ENCODE data around the gene SMTNL2.

Gene SMTNL2

DNA sequence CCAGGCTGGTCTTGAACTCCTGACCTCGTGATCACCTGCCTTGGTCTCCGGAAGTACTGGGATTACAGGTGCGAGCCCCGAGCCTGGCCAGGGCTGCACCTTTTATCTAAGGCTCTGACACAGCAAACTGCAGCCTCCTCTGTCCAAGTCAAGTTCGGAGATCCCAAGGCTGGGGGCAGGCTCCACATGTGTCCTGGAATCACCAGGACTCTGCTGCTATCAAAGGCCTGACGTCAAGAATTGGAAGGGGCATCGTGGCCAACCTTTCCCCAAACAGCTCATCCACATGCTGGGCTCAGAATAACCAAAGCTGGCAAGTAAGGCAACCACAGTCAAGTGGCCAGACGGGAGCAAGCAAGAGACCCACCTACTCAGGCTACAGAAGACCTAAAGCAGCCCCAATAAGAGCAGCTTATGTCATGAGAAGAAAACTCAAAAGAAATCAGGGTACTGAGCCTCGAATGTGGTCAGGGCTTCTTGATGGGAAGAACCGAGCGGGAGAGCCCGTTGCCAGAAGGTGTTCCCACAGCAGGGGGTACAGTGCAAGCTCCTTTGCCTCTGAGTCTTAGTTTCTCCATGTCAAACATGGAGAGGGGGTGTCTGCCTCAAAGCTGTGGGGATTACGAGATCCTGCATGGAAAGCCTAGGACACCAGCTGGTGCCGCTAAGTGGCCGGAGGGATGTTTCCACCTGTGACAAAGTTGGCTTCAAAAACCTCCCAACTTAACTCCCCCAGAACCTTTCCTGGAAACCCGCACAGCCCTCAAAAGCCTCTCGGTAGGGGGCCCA is 37.0 kb upstream of the SMTNL2 start:
- no peaks in the 10 kb centered on the region for H3K9me3 ChIP-seq (replicated peaks; ENCODE audit: insufficient read depth, low read length)
- no peak for DNase-seq
- H3K36me3 ChIP-seq (replicated peaks; ENCODE audit: insufficient read depth, low read length): peaks cover 3% of the 10 kb centered on the region
- H3K9me2 ChIP-seq (replicated peaks; ENCODE audit: insufficient read depth, low read length): no peaks in the 10 kb centered on the region
- no peaks in the 10 kb centered on the region for H3K4me1 ChIP-seq (ENCODE audit: low read length)
- no peaks in the 10 kb centered on the region for H4K20me1 ChIP-seq (ENCODE audit: insufficient read depth, low read length)
- H3F3A ChIP-seq (ENCODE audit: insufficient read depth, low read length): no peaks in the 10 kb centered on the region
- H3K9ac ChIP-seq (ENCODE audit: low read length): no peak overlapping the region
- no peaks in the 10 kb centered on the region for H3K27me3 ChIP-seq (replicated peaks; ENCODE audit: insufficient read depth, low read length)
- no peak overlapping the region for H2AFZ ChIP-seq (ENCODE audit: low read length)
- TF ChIP-seq CTCF (IDR thresholded peaks at IDR 0.05; ENCODE audit: low read length) (no peak), EZH2 (optimal IDR thresholded peaks at IDR 0.05; ENCODE audit: low read depth, low read length) (no peak), EZH2phosphoT487 (IDR thresholded peaks at IDR 0.05; ENCODE audit: low read length) (no peak)
- H3K4me3 ChIP-seq (ENCODE audit: low read length): no peak overlapping the region
- peaks cover 14% of the 10 kb centered on the region for H3K79me2 ChIP-seq (ENCODE audit: low read length)
- no peak overlapping the region for H3K27ac ChIP-seq (ENCODE audit: low read length)
- H3K4me2 ChIP-seq (ENCODE audit: low read depth, low read length): no peak overlapping the region

GRCh38 chr17:4548061-4548461 is 36.3 kb upstream of the SMTNL2 start:
- DNase-seq: no peak
- Histone ChIP-seq H3F3A (ENCODE audit: insufficient read depth, low read length) (no peaks in the 10 kb centered on the region), H3K4me2 (ENCODE audit: low read depth, low read length) (no peak overlapping the region), H3K27ac (ENCODE audit: low read length) (no peak overlapping the region), H3K36me3 (replicated peaks; ENCODE audit: insufficient read depth, low read length) (peaks cover 3% of the 10 kb centered on the region), H3K79me2 (ENCODE audit: low read length) (peaks cover 21% of the 10 kb centered on the region), H4K20me1 (ENCODE audit: insufficient read depth, low read length) (no peaks in the 10 kb centered on the region), H3K9me2 (replicated peaks; ENCODE audit: insufficient read depth, low read length) (no peaks in the 10 kb centered on the region), H3K4me3 (ENCODE audit: low read length) (no peak overlapping the region), H3K4me1 (ENCODE audit: low read length) (no peaks in the 10 kb centered on the region), H3K9ac (ENCODE audit: low read length) (no peak overlapping the region), H3K27me3 (replicated peaks; ENCODE audit: insufficient read depth, low read length) (no peaks in the 10 kb centered on the region), H2AFZ (ENCODE audit: low read length) (no peak overlapping the region), H3K9me3 (replicated peaks; ENCODE audit: insufficient read depth, low read length) (no peaks in the 10 kb centered on the region)
- no peak for TF ChIP-seq EZH2phosphoT487 (IDR thresholded peaks at IDR 0.05; ENCODE audit: low read length)

DNA sequence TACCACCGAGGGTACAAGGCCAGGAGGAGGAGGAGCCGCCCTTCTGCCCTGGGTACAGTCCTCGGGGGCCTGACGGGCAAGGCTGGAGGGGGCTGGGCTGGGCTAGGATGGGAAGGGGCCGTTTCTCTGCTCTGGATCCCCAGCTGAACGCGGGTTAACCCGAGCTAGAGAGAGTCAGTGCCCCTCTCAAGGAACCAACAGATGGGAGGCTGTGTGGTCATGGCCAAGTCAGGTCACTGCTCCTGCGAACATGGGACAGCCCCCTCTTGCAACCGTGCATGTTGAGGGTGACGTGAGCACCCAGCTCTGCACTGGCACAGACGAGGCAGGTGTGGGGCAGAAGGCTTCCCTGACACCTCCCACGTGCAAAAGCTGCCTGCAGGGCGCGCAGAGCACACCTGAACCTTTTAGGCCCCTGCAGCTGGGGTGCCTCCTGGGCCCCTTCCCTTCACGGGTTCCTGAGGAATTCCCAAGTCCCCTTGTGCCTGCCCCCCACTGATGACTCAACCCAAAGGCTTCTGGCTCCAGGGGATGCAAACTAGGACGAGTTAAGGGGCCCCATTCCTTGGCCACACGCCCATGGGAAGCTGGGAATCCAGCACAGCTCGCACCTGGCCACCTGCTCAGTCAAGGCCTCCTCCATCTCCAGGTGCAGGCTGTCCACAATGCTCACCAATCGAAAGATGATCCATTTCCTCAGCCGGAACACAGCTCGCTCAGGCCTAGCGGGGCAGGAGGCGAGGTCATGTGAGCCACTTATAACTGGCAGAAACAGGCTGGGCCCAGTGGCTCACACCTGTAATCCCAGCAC is 35.4 kb upstream of the SMTNL2 start:
- no peak overlapping the region for H3K9ac ChIP-seq (ENCODE audit: low read length)
- no peaks in the 10 kb centered on the region for H3K27me3 ChIP-seq (replicated peaks; ENCODE audit: insufficient read depth, low read length)
- DNase-seq: no peak
- no peak overlapping the region for H3K27ac ChIP-seq (ENCODE audit: low read length)
- H3K4me2 ChIP-seq (ENCODE audit: low read depth, low read length): no peak overlapping the region
- no peaks in the 10 kb centered on the region for H3K9me3 ChIP-seq (replicated peaks; ENCODE audit: insufficient read depth, low read length)
- H3K36me3 ChIP-seq (replicated peaks; ENCODE audit: insufficient read depth, low read length): peaks cover 6% of the 10 kb centered on the region
- TF ChIP-seq CTCF (IDR thresholded peaks at IDR 0.05; ENCODE audit: low read length) (no peak), EZH2phosphoT487 (IDR thresholded peaks at IDR 0.05; ENCODE audit: low read length) (no peak), EZH2 (optimal IDR thresholded peaks at IDR 0.05; ENCODE audit: low read depth, low read length) (no peak)
- no peaks in the 10 kb centered on the region for H4K20me1 ChIP-seq (ENCODE audit: insufficient read depth, low read length)
- H3K79me2 ChIP-seq (ENCODE audit: low read length): peaks cover 30% of the 10 kb centered on the region
- H3K9me2 ChIP-seq (replicated peaks; ENCODE audit: insufficient read depth, low read length): no peaks in the 10 kb centered on the region
- H3F3A ChIP-seq (ENCODE audit: insufficient read depth, low read length): no peaks in the 10 kb centered on the region
- H2AFZ ChIP-seq (ENCODE audit: low read length): no peak overlapping the region
- H3K4me3 ChIP-seq (ENCODE audit: low read length): no peak overlapping the region
- H3K4me1 ChIP-seq (ENCODE audit: low read length): peaks cover 5% of the 10 kb centered on the region; the same call in 1 of the 2 replicates

All from MM.1S (cell line).